Esophagus squamous epithelium (tissue), 4 donors: Measurements from ENCODE around the gene GTF2F1.

Source experiments
- CTCF ChIP-seq, 6 experiments: fragments of 450-650 bp in 4 of 6; fragments of 200-600 bp in 2 of 6; sonication (generic) in 2 of 6; IDR thresholded peaks; one replicate each; pipeline ENCODE4 v1.5.1; 2016 to 2019; ENCODE audit warnings: antibody characterized with exemption in 6 of 6, mild to moderate bottlenecking in 4 of 6, moderate library complexity in 4 of 6
- POLR2A ChIP-seq, 4 donors: fragments of 450-650 bp; IDR thresholded peaks; one replicate each; pipeline ENCODE4 v1.6.1; 2017; ENCODE audit warnings: antibody characterized with exemption in 4 of 4, mild to moderate bottlenecking in 4 of 4, moderate library complexity in 3 of 4

- TF ChIP-seq CTCF (IDR thresholded peaks at IDR 0.05) (no peak), POLR2A (IDR thresholded peaks at IDR 0.05) (no peak)
Measured at GRCh38 chr19:6406401-6406800, 13.4 kb upstream of the GTF2F1 start.
